Measurements from ENCODE around the gene RALGPS2.

Gene RALGPS2

DNA sequence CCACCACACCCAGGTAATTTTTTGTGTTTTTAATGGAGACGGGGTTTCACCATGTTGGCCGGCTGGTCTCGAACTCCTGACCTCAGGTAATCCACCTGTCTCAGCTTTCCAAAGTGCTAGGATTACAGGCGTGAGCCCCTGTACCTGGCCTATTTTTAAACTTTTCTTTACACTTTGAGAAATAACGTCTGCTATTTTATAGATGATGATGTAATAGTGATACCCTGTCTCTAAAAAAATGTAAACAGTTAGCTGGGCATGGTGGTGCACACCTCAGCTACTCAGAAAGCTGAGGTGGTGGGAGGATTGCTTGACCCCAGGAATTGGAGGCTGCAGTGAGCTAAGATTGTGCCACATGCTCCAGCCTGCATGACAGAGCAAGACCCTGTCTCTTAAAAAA is 47.9 kb downstream of the RALGPS2 start:
- no peak overlapping the region for H3K27ac ChIP-seq

DNA sequence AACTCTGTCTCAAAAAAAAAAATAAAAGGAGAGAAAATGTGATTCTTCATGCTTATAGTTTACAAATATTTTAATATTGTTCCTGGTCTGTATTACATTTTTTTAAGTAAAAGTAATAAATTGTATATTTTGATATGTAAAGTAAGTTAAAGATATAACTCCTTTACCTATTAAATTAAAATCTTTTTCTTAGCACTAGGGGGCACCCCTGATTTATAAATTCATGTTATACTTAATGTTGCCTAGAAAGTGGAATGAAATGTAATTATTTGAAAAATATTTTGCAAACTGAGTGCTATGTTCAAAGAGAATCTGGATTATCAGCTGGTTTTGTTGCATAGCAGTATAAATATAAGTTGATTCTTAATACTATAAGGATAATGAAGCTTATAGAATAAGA is 49.2 kb downstream of the RALGPS2 start:
- no peak overlapping the region for H3K27ac ChIP-seq
- no peak for DNase-seq (ENCODE audit: low read depth, low spot score)

More for the DNA sequence above, 47.9 kb downstream of the RALGPS2 start:
- DNase-seq (ENCODE audit: low read depth, low spot score): no peak

DNA sequence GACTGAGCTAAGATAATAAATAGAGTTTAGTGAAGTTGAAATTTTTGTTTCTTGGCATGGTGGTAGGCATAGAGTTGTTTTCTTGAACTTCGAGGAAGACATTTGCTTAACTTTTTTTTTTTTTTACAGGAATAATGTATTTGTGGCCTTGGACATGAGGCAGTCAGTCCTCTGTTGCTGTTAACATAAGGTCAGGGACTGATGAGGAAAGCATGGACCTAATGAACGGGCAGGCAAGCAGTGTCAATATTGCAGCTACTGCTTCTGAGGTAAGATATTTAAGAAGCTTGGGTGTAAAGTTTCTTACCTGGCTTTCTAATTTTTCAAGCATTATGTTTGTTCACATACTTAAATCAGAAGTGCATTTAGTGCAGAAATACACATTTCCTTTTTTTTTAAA is 51.5 kb downstream of the RALGPS2 start:
- H3K27ac ChIP-seq: no peak overlapping the region
- DNase-seq (ENCODE audit: low read depth, low spot score): no peak

- H3K27ac ChIP-seq: no peak overlapping the region
- no peak for DNase-seq (ENCODE audit: low read depth, low spot score)
Observed at GRCh38 chr1:178781533-178782330, 56.7 kb downstream of the RALGPS2 start.

- no peak overlapping the region for H3K27ac ChIP-seq
Observed at GRCh38 chr1:178784131-178784536, 59.1 kb downstream of the RALGPS2 start.

DNA sequence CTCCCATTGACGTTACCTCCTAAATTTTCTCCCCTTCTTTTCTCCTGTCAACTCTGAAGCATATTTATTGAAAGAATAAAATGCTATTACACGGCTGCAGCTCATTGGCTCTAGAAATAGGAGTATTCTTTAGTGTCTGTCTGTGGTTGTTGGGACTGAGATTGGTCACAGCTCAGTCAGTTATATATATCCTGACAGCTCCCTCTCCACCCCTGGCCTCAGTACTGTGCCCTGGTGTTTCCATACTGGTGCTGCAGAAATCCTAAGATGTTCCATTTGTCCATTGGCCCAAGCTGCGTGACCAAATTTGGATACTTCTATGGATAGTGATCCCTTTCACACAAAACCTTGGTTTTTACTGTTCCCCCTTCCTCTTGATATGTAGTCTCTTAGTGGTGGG is 67.3 kb downstream of the RALGPS2 start:
- no peak for DNase-seq (ENCODE audit: low read depth, low spot score)
- H3K27ac ChIP-seq: no peak overlapping the region

More at GRCh38 chr1:178784131-178784536, 59.1 kb downstream of the RALGPS2 start:
- no peak for DNase-seq (ENCODE audit: low read depth, low spot score)

GRCh38 chr1:178796013-178796412 is 71.0 kb downstream of the RALGPS2 start:
- no peak overlapping the region for H3K27ac ChIP-seq

GRCh38 chr1:178797590-178797989 is 72.5 kb downstream of the RALGPS2 start:
- DNase-seq (ENCODE audit: low read depth, low spot score): no peak
- no peak overlapping the region for H3K27ac ChIP-seq

More at GRCh38 chr1:178796013-178796412, 71.0 kb downstream of the RALGPS2 start:
- DNase-seq (ENCODE audit: low read depth, low spot score): no peak

GRCh38 chr1:178798232-178798861 is 73.3 kb downstream of the RALGPS2 start:
- no peak for DNase-seq (ENCODE audit: low read depth, low spot score)
- H3K27ac ChIP-seq: no peak overlapping the region

GRCh38 chr1:178802873-178803272 is 77.8 kb downstream of the RALGPS2 start:
- H3K27ac ChIP-seq: no peak overlapping the region
- DNase-seq (ENCODE audit: low read depth, low spot score): no peak

DNA sequence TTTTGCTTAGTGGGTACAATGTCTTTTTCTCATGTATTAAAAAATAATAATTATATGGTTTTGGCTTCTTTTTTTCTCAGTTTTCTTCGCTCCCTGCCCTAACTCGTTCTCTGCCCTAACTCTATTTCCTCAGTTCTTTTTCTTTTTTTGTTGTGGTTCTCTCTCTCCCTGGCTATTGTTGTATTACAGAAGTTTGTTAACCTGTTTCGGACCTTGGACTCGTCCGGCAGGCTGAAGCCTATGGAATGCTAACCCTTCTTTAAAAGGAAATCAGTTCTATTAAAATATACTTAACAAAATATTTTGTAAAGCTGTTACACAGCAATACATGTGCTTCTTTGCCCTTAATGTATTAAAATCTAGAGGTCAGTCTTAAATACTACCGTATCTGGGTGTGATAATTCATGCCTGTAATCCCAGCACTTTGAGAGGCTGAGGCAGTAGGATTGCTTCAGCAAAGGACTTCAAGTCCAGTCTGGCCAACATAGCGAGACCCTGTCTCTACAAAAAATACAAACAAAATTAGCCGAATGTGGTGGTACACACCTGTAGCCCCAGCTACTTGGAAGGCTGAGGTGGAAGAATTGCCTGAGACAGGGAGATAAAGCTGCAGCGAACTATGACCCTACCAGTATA is 81.7 kb downstream of the RALGPS2 start:
- no peak overlapping the region for H3K27ac ChIP-seq

DNA sequence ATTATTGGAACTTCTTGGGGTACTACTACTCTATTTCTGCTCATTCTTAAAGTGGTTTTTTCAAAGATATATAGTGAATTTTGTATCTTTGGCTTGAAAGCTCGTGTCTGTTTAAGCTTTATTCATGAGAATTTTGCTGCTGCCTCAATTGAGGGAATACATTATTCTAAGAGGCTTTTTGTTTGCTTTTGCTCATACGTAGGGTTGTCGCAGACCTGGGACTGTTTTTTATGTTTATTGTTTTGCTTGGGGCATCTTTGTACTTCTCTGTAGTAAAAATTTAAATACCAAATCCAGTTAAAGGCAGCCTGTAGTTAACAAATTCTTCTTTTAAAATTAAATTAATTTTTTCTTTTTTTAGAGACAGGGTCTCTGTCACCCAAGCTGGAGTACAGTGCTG is 83.5 kb downstream of the RALGPS2 start:
- H3K27ac ChIP-seq: no peak overlapping the region
- DNase-seq (ENCODE audit: low read depth, low spot score): no peak

More for the DNA sequence above, 81.7 kb downstream of the RALGPS2 start:
- no peak for DNase-seq (ENCODE audit: low read depth, low spot score)

DNA sequence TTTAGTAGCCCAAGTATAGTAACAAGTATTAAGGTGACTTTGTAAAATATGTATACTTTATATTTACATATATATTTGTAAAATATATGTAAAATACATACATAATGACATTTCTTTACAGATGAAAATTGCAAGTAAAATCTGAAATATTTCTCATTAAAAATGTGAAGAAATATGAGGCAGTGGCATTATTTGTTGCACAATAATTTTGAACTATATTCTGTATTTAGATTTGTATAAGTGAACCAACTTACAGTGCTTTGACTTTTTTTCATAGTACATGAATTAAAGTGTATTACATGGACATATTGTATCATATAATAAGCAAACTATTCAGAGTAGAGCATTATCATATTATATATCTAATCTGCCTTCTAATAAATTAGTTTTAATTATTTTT is 85.5 kb downstream of the RALGPS2 start:
- no peak for DNase-seq (ENCODE audit: low read depth, low spot score)
- no peak overlapping the region for H3K27ac ChIP-seq

- DNase-seq (ENCODE audit: low read depth, low spot score): no peak
- no peak overlapping the region for H3K27ac ChIP-seq
Observed at GRCh38 chr1:178818416-178818815, 93.4 kb downstream of the RALGPS2 start.

DNA sequence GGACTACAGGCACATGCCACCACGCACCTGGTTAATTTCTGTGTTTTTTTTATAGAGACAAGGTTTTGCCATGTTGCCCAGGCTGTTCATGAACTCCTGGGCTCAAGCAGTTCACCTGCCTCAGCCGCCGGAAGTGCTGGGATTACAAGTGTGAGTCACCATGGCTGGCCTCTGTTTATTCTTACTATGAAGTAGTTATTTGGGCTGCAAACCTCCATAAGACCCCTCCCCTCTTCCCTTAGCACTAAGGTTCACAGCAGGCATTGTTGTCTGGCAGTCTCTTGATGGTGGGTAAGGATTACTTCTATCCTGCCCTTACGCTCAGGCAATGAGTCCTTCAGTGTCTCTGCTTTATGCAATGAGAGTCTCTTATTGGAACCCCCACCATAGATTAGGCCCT is 94.1 kb downstream of the RALGPS2 start:
- no peak for DNase-seq (ENCODE audit: low read depth, low spot score)
- H3K27ac ChIP-seq: no peak overlapping the region

DNA sequence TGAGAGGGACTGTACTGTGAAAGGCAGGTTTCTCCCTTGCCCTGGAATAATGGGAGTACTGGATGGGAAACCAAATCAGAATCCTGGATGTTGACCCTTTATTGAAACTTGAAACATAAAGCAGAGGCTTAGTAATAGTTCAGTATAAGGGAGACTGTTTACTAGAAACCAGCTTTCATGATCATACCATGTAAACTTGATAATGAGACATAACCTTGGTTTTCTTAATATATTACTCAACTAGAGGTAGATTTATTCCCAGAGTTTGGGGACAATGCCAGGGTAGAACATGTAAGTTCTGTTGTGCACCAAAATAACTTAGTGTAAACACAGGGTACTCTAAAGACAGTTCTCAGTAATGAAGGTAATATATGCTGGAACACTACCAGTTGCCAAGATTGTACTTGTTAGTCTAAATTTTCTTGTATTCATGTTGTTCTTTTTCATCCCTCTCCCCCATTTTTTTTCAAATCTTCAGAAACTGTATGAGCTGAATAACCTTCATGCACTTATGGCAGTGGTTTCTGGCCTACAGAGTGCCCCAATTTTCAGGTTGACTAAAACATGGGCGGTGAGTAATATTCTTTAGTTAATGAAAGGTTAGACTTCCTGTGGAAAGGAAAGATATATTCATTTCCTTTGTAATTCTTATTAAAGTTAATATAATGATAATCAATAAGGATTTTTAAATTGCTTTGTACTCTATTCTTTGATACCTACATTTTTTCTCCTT is 96.3 kb downstream of the RALGPS2 start:
- DNase-seq (ENCODE audit: low read depth, low spot score): no peak
- H3K27ac ChIP-seq: no peak overlapping the region

GRCh38 chr1:178825167-178825566 is 100.1 kb downstream of the RALGPS2 start:
- H3K27ac ChIP-seq: no peak overlapping the region
- no peak for DNase-seq (ENCODE audit: low read depth, low spot score)

- DNase-seq (ENCODE audit: low read depth, low spot score): no peak
Observed at GRCh38 chr1:178844436-178844835, 119.4 kb downstream of the RALGPS2 start.

GRCh38 chr1:178846306-178846705 is 121.3 kb downstream of the RALGPS2 start:
- no peak overlapping the region for H3K27ac ChIP-seq
- DNase-seq (ENCODE audit: low read depth, low spot score): no peak

More at GRCh38 chr1:178844436-178844835, 119.4 kb downstream of the RALGPS2 start:
- no peak overlapping the region for H3K27ac ChIP-seq

DNA sequence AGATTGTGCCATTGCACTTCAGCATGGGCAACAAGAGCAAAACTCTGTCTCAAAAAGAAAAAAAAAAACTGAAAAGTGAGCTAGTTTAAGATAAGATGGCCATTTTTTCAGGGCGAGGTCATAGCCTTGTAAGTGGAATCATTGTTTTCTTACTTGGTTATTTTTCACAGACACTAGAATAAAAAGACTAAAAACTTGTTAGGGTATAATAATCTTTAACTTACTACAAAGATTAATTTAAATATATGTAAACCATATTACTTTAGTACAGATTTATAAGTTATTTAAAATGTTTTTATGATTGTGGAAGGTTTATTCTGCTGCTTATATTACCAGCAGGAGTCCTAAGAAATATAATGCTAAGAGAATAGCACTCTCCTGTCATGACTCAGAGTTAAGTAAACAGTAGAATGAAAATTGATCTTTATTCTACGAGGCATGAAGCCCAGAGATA is 122.4 kb downstream of the RALGPS2 start:
- no peak for DNase-seq (ENCODE audit: low read depth, low spot score)
- H3K27ac ChIP-seq: no peak overlapping the region

Data from epithelial cell of prostate (primary cell).